PC-9 (cell line): Measurements from ENCODE around the gene ZNF211.

Experiments
- CTCF ChIP-seq: fragments of 200-600 bp; sonication (generic); conservative IDR thresholded peaks from 2 replicates; pipeline ENCODE4 v1.6.1; 2017; ENCODE audit warnings: mixed run types, antibody characterized with exemption, mild to moderate bottlenecking, moderate library complexity
- EZH2 ChIP-seq: fragments of 200-600 bp; sonication (generic); IDR thresholded peaks from 2 replicates; pipeline ENCODE4 v1.8.0; 2017; ENCODE audit warnings: antibody characterized with exemption, low read depth

DNA sequence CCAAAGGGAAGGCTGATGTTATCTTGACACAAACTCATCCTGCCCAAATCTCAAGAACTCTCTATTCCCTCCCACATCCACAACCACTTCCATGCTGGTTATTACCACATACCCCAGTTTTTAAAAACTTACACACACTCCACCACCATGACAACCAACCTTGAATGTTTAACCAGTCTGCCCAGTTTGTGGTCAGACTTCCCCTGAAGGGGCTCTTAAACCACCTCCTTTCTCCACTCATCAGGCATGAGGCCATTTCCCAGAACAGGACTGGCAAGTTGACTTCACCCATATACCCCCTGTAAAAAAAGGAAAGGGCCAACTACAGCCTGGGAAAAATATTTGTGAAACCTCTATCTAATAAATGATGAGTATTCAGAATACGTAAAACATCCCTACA, 23.4 kb downstream of the ZNF211 start:
- TF ChIP-seq CTCF = no peak
- no peak for TF ChIP-seq EZH2
